IMR-90 (cell line): ENCODE data around the gene SLC17A3. TPM values are rescaled to one million over a fixed set of nuclear protein-coding genes. Genes with fewer than 3 reads are reported as not detected.

Source experiments
- ATAC-seq: fragments of 200-7000 bp; cut with Tn5 transposase; 2 replicates; pipeline ENCODE4 v1.9.1; 2020; ENCODE audit warnings: low read depth, mild to moderate bottlenecking, moderate library complexity
- BruUV-seq: library from RNA; stranded (reverse); fragments of 400-500 nt; replicated peaks from 2 replicates; lab custom pipeline; 2021; lab: Mats Ljungman, UMichigan
- CTCF ChIA-PET: fragments of 300-600 bp; formaldehyde crosslinking; extraction: SDS; loops from one replicate; lab custom pipeline; 2021; ENCODE audit warnings: antibody characterized with exemption; lab: Yijun Ruan, JAX
- POLR2A ChIA-PET: fragments of 300-600 bp; sonication (Branson Sonifier 250); formaldehyde crosslinking; loops from one replicate; lab custom pipeline; 2022; ENCODE audit warnings: antibody characterized with exemption; ENCODE audit not compliant: unreplicated experiment; lab: Charles Lee
- DNase-seq: peaks from one replicate; pipeline ENCODE4 v3.0.0; 2013
- H2AFZ ChIP-seq: replicated peaks from 2 replicates; pipeline ENCODE3; 2013; ENCODE audit warnings: low read length, mild to moderate bottlenecking; ENCODE audit not compliant: poor library complexity
- H2AK5ac ChIP-seq: 2 replicates; pipeline ENCODE4 v1.6.1; 2013; ENCODE audit warnings: low read depth, low read length, inconsistent platforms
- H2AK9ac ChIP-seq: replicated peaks from 2 replicates; pipeline ENCODE3; 2013; ENCODE audit warnings: mild to moderate bottlenecking, low read depth, low read length, moderate library complexity; ENCODE audit not compliant: poor library complexity
- H2BK120ac ChIP-seq: 2 replicates; pipeline ENCODE4 v1.6.1; 2013; ENCODE audit warnings: low read depth, low read length, inconsistent platforms
- H2BK15ac ChIP-seq: 3 replicates; pipeline ENCODE4 v1.6.1; 2013; ENCODE audit warnings: low read depth, low read length, inconsistent platforms
- H2BK20ac ChIP-seq: 2 replicates; pipeline ENCODE4 v1.6.1; 2013; ENCODE audit warnings: low read depth, mild to moderate bottlenecking, inconsistent platforms, low read length, moderate library complexity
- H2BK5ac ChIP-seq: 2 replicates; pipeline ENCODE4 v1.6.1; 2013; ENCODE audit warnings: mild to moderate bottlenecking, low read depth, low read length, inconsistent platforms; ENCODE audit not compliant: poor library complexity, severe bottlenecking
- H3K14ac ChIP-seq: replicated peaks from 2 replicates; pipeline ENCODE4 v1.6.1; 2013; ENCODE audit warnings: low read depth, low read length, inconsistent platforms
- H3K18ac ChIP-seq: 2 replicates; pipeline ENCODE4 v1.6.1; 2013; ENCODE audit warnings: low read depth, low read length, control low read depth
- H3K23ac ChIP-seq: 2 replicates; pipeline ENCODE4 v1.6.1; 2013; ENCODE audit warnings: low read depth, low read length, inconsistent platforms
- H3K27ac ChIP-seq: 2 replicates; pipeline ENCODE4 v1.5.1; 2013; ENCODE audit warnings: mild to moderate bottlenecking, control low read depth, low read length; ENCODE audit not compliant: insufficient read depth
- H3K27me3 ChIP-seq: 2 replicates; pipeline ENCODE4 v1.6.1; 2013; ENCODE audit warnings: low read length; ENCODE audit not compliant: control insufficient read depth, insufficient read depth
- H3K36me3 ChIP-seq: 2 replicates; pipeline ENCODE4 v1.6.1; 2013; ENCODE audit warnings: low read length, mixed read lengths; ENCODE audit not compliant: control insufficient read depth, insufficient read depth
- H3K4ac ChIP-seq: 2 replicates; pipeline ENCODE4 v1.6.1; 2013; ENCODE audit warnings: low read depth, low read length, inconsistent platforms
- H3K4me1 ChIP-seq: 2 replicates; pipeline ENCODE4 v1.6.1; 2013; ENCODE audit warnings: low read length, mixed read lengths; ENCODE audit not compliant: control insufficient read depth, insufficient read depth
- H3K4me2 ChIP-seq: 2 replicates; pipeline ENCODE4 v1.6.1; 2013; ENCODE audit warnings: low read depth, mild to moderate bottlenecking, control low read depth, low read length, moderate library complexity
- H3K4me3 ChIP-seq: 2 replicates; pipeline ENCODE4 v1.5.1; 2013; ENCODE audit warnings: low read depth, mild to moderate bottlenecking, control low read depth, low read length, moderate library complexity; ENCODE audit not compliant: insufficient read depth
- H3K56ac ChIP-seq: 2 replicates; pipeline ENCODE4 v1.6.1; 2013; ENCODE audit warnings: low read length, inconsistent platforms; ENCODE audit not compliant: insufficient read depth; ENCODE audit errors: extremely low read depth
- H3K79me1 ChIP-seq, 2 experiments: 2 replicates each; pipeline ENCODE4 v1.6.1; 2013; ENCODE audit warnings: low read length in 2 of 2, inconsistent platforms in 1 of 2, low read depth in 1 of 2
- H3K9ac ChIP-seq: 2 replicates; pipeline ENCODE4 v1.6.1; 2013; ENCODE audit warnings: low read depth, low read length, control low read depth
- H3K9me1 ChIP-seq: 2 replicates; pipeline ENCODE4 v1.6.1; 2013; ENCODE audit warnings: low read length, inconsistent platforms; ENCODE audit not compliant: insufficient read depth
- H3K9me3 ChIP-seq: 2 replicates; pipeline ENCODE4 v1.6.1; 2013; ENCODE audit warnings: low read length; ENCODE audit not compliant: control insufficient read depth, insufficient read depth
- H4K20me1 ChIP-seq: 2 replicates; pipeline ENCODE4 v1.6.1; 2013; ENCODE audit warnings: low read length, inconsistent platforms; ENCODE audit not compliant: insufficient read depth
- H4K5ac ChIP-seq: 2 replicates; pipeline ENCODE4 v1.6.1; 2013; ENCODE audit warnings: mild to moderate bottlenecking, low read depth, low read length, control low read depth
- H4K8ac ChIP-seq, 2 experiments: 2 replicates each; pipeline ENCODE4 v1.6.1; 2013; ENCODE audit warnings: low read depth in 2 of 2, low read length in 2 of 2, control low read depth in 1 of 2, inconsistent platforms in 1 of 2
- H4K91ac ChIP-seq: 2 replicates; pipeline ENCODE4 v1.6.1; 2013; ENCODE audit warnings: low read depth, low read length, inconsistent platforms; ENCODE audit not compliant: insufficient read depth
- CHD1 ChIP-seq: IDR thresholded peaks from 2 replicates; pipeline ENCODE4 v1.6.1; 2012; ENCODE audit warnings: low read depth, low read length, improper control_type of control experiment
- MAFK ChIP-seq: IDR thresholded peaks from 2 replicates; pipeline ENCODE4 v1.6.1; 2012; ENCODE audit warnings: low read depth, low read length, improper control_type of control experiment
- NFE2L2 ChIP-seq: fragments of 150-350 bp; IDR thresholded peaks from 2 replicates; pipeline ENCODE4 v1.6.1; 2016; ENCODE audit warnings: low read depth, mild to moderate bottlenecking, low read length
- POLR2A ChIP-seq: IDR thresholded peaks from 2 replicates; pipeline ENCODE4 v1.6.1; 2012; ENCODE audit warnings: mild to moderate bottlenecking, low read depth, low read length
- WGBS, 2 experiments: methylation state at CpG; one replicate each; pipeline versions ENCODE4 v1.1.5 to v1.1.7; 2013; ENCODE audit warnings: missing lambda C conversion rate in 2 of 2; ENCODE audit not compliant: insufficient read length in 1 of 2; ENCODE audit errors: extremely low coverage in 2 of 2; 5-methylcytosine and 5-hydroxymethylcytosine counted together
- dilution Hi-C: fragments of 300-500 bp; cut with HindIII; formaldehyde crosslinking; loops from one replicate; pipeline ENCODE4 v1.14.3; 2018; ENCODE audit warnings: low sequenced_read_pairs; ENCODE audit not compliant: unreplicated experiment
- in situ Hi-C: fragments of 300-500 bp; cut with MboI; formaldehyde crosslinking; loops from 3 replicates; pipeline ENCODE4 v1.14.3; 2019; ENCODE audit warnings: low sequenced_read_pairs, inconsistent platforms, mixed read lengths
- intact Hi-C: fragments of 100-400 bp; cut with micrococcal nuclease; formaldehyde crosslinking; loops from 2 replicates; pipeline ENCODE4 v1.10.0; 2022
- polyA plus RNA-seq, 3 experiments: library from polyadenylated mRNA; depleted of rRNA; stranded (reverse); fragments of >200 nt; gene quantifications; 2 replicates each; pipeline ENCODE4 v1.2.3, GENCODE V29; 2012; ENCODE audit warnings: low replicate concordance in 1 of 3
- total RNA-seq: library from RNA; depleted of rRNA; stranded (reverse); fragments of >200 nt; gene quantifications from 2 replicates; pipeline ENCODE4 v1.2.3, GENCODE V29; 2012

Gene SLC17A3
- total and polyA plus RNA-seq, 2 of the 4 experiments (the other 2 are of a cell fraction) = not detected

DNA sequence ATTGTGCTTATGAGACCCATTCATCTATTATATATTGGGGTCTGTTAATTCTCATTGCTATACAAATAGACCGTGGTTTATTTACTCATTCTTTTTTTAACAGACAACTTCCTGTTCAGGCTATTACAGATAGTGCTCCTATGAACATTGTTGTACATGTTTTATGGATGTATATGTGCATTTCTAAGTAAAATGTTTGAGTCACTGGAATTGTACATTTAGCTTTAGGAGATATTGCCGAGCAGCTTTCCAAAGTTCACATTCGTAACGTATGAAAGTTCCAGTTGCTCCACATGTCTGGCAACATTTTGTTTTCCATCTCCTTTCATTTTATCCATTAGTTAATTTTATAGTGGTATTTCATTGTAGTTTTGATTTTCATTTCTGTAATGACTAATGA lies 37.3 kb upstream of the SLC17A3 start:
- H3K9me3 ChIP-seq = no peaks in the 10 kb centered on the region
- no CpG with 5 or more reads among the region's 4 CpGs for WGBS, 2 experiments
- H2AK9ac ChIP-seq = no peak overlapping the region
- ChIA-PET CTCF (no interaction called here), POLR2A (no interaction called here)
- no peak overlapping the region for H3K9ac ChIP-seq
- H4K8ac ChIP-seq = no peak overlapping the region
- H3K4me1 ChIP-seq = no peaks in the 10 kb centered on the region
- no peak overlapping the region for H2BK20ac ChIP-seq
- no peak overlapping the region for H4K5ac ChIP-seq
- dilution Hi-C loops (no loop called here), intact Hi-C loops (no loop called here), in situ Hi-C loops (no loop called here)
- no peak overlapping the region for H3K23ac ChIP-seq
- H3K27ac ChIP-seq = no peak overlapping the region
- H3K36me3 ChIP-seq = no peaks in the 10 kb centered on the region
- H2BK15ac ChIP-seq = no peak overlapping the region
- no peak overlapping the region for H3K4me2 ChIP-seq
- H3K79me1 ChIP-seq = no peaks in the 10 kb centered on the region
- H3K27me3 ChIP-seq = no peaks in the 10 kb centered on the region
- no peak for DNase-seq
- H3K56ac ChIP-seq = no peak overlapping the region
- no peak for TF ChIP-seq NFE2L2
- TF ChIP-seq CHD1 = no peak
- no peak for TF ChIP-seq POLR2A
- no peak for TF ChIP-seq MAFK
- H2BK120ac ChIP-seq = no peak overlapping the region
- no peaks in the 10 kb centered on the region for H3K9me1 ChIP-seq
- H2BK5ac ChIP-seq = no peak overlapping the region
- no TSS peak for BruUV-seq
- no peak overlapping the region for H2AK5ac ChIP-seq
- no peak overlapping the region for H2AFZ ChIP-seq
- no peak for ATAC-seq
- H3K18ac ChIP-seq = no peak overlapping the region
- no peak overlapping the region for H4K91ac ChIP-seq
- H3K4me3 ChIP-seq = no peak overlapping the region
- no peaks in the 10 kb centered on the region for H4K20me1 ChIP-seq
- H3K14ac ChIP-seq = no peak overlapping the region
- H3K4ac ChIP-seq = no peak overlapping the region
